ENCODE results near the gene HTRA1.

HTRA1 gene

DNA sequence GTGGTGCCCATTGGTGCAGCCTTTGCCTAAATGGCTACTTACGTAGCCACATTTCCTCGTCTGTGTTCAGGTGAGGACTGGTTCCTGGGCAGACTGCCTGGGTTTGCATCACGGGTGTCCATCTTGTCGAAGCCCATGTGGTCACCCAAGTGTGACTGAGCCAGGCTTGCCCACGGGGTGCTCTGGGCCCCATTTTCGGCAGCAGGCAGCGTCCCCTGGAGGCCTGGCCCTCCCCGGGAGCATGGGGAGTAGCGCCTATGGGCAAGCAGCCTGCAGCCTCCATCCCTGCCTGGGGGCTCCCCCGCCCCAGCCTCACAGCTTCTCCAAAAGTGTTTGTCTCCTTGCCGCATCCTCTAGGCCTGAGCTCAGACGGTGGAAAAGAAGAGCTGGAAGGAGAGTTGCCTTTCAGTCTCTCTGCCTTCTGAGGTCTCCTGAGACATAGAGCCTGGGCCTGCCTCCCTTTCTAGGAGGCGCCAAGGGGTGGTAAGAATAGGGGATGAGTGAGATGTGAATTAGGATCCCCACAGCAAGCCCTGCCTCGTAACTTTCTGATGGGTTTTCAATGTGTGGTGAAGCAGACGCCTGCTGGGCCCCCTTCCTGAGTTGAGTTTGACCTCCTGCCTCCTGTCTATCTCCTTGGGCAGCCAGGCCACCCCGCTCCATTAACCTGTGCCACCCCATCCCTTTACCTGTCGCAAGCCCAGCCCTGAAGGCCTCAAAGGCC is 42.7 kb downstream of the HTRA1 start:
- Histone ChIP-seq H3K36me3 (replicated peaks) (no peaks in the 10 kb centered on the region), H3K4me3 (ENCODE audit: low read depth, low read length) (no peak overlapping the region), H3K27me3 (replicated peaks) (no peaks in the 10 kb centered on the region), H3K27ac (no peak overlapping the region)
- in situ Hi-C loops (cut with HindIII; ENCODE audit: low pct_ligation_motif_present, low sequenced_read_pairs), result no loop called here
- no peak for DNase-seq
- TF ChIP-seq, protein P1, sequence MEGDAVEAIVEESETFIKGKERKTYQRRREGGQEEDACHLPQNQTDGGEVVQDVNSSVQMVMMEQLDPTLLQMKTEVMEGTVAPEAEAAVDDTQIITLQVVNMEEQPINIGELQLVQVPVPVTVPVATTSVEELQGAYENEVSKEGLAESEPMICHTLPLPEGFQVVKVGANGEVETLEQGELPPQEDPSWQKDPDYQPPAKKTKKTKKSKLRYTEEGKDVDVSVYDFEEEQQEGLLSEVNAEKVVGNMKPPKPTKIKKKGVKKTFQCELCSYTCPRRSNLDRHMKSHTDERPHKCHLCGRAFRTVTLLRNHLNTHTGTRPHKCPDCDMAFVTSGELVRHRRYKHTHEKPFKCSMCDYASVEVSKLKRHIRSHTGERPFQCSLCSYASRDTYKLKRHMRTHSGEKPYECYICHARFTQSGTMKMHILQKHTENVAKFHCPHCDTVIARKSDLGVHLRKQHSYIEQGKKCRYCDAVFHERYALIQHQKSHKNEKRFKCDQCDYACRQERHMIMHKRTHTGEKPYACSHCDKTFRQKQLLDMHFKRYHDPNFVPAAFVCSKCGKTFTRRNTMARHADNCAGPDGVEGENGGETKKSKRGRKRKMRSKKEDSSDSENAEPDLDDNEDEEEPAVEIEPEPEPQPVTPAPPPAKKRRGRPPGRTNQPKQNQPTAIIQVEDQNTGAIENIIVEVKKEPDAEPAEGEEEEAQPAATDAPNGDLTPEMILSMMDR (IDR thresholded peaks at IDR 0.05; ENCODE audit: low read depth, low read length, missing control alignments), result no peak

DNA sequence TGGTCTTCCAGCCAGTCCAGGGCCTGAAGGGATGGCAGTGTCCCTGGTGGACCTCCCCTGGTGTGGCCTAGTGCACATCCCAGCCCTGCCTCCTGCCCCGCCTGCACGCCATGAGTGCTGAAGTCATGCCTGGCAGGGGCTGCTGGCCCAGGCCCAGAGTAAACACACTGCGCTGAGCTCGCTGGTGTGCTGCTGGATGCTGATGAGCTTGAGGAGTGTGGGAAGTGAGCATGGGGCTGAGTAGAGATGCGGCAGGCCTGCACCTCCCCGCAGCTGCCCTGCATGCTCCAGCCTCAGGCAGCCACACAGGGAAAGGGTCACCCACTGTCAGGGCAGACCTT is 43.2 kb downstream of the HTRA1 start:
- peak; percentile 92 for DNase-seq
- Histone ChIP-seq H3K27me3 (replicated peaks) (no peaks in the 10 kb centered on the region), H3K27ac (no peak overlapping the region), H3K36me3 (replicated peaks) (no peaks in the 10 kb centered on the region), H3K4me3 (ENCODE audit: low read depth, low read length) (no peak overlapping the region)
- in situ Hi-C loops (cut with HindIII; ENCODE audit: low pct_ligation_motif_present, low sequenced_read_pairs), result no loop called here
- TF ChIP-seq, protein P1 (IDR thresholded peaks at IDR 0.05; ENCODE audit: low read depth, low read length, missing control alignments), result no peak

DNA sequence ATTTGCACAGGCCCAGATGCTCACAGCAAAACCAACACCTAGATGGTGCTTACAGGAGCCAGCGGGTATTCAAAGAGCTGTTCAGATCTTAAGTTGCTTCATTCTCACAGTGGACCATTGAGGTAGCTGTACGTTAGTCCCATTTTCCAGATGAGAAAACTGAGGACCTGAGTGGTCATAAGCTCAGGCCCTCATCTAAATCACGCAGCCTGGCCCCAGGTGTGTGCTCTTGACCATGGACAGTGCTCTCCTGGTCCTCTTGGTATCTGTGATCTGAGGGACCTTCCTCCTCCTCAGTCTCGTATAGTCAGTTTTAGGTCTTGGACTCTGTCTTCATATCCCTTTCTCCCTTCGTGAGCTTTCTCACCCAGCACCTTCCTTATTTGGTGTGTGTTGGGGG is 43.7 kb downstream of the HTRA1 start:
- Histone ChIP-seq H3K27me3 (replicated peaks) (no peaks in the 10 kb centered on the region), H3K27ac (no peak overlapping the region), H3K36me3 (replicated peaks) (no peaks in the 10 kb centered on the region), H3K4me3 (ENCODE audit: low read depth, low read length) (no peak overlapping the region)
- TF ChIP-seq, protein P1 (IDR thresholded peaks at IDR 0.05; ENCODE audit: low read depth, low read length, missing control alignments), result no peak
- in situ Hi-C loops (cut with HindIII; ENCODE audit: low pct_ligation_motif_present, low sequenced_read_pairs), result no loop called here
- no peak for DNase-seq

DNA sequence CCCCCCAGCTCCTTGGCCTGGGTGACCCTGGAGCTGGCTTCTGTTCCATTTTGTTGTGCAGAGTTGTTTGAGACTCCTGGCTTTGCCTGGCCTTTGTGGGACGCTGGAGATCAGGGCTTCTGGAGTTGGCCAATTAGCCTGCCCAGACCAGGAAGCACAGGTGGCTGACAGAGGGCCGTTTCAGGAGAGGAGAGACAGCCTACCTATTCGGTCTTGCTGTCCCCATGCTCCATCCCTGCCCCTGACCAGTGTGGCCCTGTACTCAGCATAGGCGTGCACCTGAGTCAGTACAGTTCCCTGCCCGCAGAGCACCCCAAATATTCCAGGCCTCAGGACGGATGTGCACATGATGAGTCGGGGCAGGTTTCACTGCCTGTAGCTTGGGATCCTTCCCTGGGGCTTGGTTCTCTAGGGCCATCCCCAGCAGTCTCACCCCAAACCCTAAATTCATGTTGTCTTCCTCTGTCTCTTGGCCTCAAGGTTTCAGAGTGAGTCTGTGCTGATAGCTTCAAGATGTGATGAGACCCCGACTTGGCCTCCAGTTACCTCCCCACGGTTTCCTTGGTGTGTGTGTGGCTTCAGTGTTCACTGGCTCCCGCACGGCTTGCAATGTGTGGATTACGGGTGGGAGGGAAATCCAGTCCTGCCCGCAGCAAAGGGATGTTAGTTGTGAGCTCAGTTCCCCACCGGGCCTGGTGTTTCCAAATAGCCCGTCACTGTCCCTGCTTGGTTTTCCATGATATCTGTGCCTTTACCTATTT is 44.7 kb downstream of the HTRA1 start:
- H3K27me3 ChIP-seq (replicated peaks), result no peaks in the 10 kb centered on the region
- no peaks in the 10 kb centered on the region for H3K36me3 ChIP-seq (replicated peaks)
- TF ChIP-seq, protein P1 (IDR thresholded peaks at IDR 0.05; ENCODE audit: low read depth, low read length, missing control alignments), result no peak
- no peak for DNase-seq
- in situ Hi-C loops (cut with HindIII; ENCODE audit: low pct_ligation_motif_present, low sequenced_read_pairs), result no loop called here
- H3K27ac ChIP-seq, result no peak overlapping the region
- no peak overlapping the region for H3K4me3 ChIP-seq (ENCODE audit: low read depth, low read length)

DNA sequence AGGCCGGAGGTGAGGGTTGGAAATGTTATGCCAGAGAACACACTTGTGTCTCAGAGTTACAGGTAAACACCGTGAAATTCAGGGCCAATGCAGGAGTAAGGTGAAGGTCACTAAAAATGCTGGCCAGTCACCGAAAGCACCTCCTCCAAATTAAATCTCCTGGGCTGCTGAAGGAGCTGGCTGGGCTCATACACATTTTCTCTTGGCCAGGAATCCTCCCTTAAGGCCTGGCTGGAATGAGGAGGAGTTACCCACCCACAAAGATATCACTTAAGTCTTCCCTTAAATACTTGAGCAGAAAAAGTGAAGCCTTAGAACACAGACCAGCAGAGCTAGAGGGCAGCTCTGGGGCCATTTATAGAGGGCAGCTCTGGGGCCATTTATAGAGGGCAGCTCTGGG is 46.3 kb downstream of the HTRA1 start:
- H3K27me3 ChIP-seq (replicated peaks), result no peaks in the 10 kb centered on the region
- in situ Hi-C loops (cut with HindIII; ENCODE audit: low pct_ligation_motif_present, low sequenced_read_pairs), result no loop called here
- no peak for DNase-seq
- no peak overlapping the region for H3K4me3 ChIP-seq (ENCODE audit: low read depth, low read length)
- TF ChIP-seq, protein P1 (IDR thresholded peaks at IDR 0.05; ENCODE audit: low read depth, low read length, missing control alignments), result no peak
- H3K27ac ChIP-seq, result no peak overlapping the region
- H3K36me3 ChIP-seq (replicated peaks), result no peaks in the 10 kb centered on the region

Measured in brain microvascular endothelial cell (primary cell).